ENCODE data around the gene LAMB1. TPM values are rescaled to one million over a fixed set of nuclear protein-coding genes. Genes with fewer than 3 reads are reported as not detected.

The LAMB1 gene
- total RNA-seq, 2 experiments from 2014 or later, result not detected

GRCh38 chr7:108007261-108007660 lies 4.3 kb upstream of the LAMB1 start:
- peaks cover 7% of the 10 kb centered on the region for H3K4me1 Mint-ChIP-seq (ENCODE audit: low read depth)
- Histone ChIP-seq H3K36me3 (ENCODE audit: insufficient read depth, low read length) (no peaks in the 10 kb centered on the region), H3K9me3 (ENCODE audit: control insufficient read depth in 1 of 2, insufficient read depth in 1 of 2, low read length in 2 of 2) (peaks cover 0 to 7% of the 10 kb centered on the region in 2 experiments), H3K4me1 (ENCODE audit: insufficient read depth, low read length) (peaks cover 16% of the 10 kb centered on the region), H3K4me3 (ENCODE audit: low read length) (no peak overlapping the region), H3K27ac (ENCODE audit: low read depth in 1 of 2, low read length in 2 of 2) (no peak overlapping the region), H3K27me3 (ENCODE audit: control insufficient read depth in 1 of 2, insufficient read depth in 2 of 2, low read length in 2 of 2) (peaks cover 31 to 33% of the 10 kb centered on the region in 2 experiments)
- ChIA-PET CTCF (no interaction called here), POLR2A (no interaction called here)
- no peaks in the 10 kb centered on the region for H3K9me3 Mint-ChIP-seq
- H3K27ac Mint-ChIP-seq, result no peak overlapping the region
- intact Hi-C loops (cut with DNase I, micrococcal nuclease), result no loop called here
- H3K27me3 Mint-ChIP-seq, result peaks cover 59% of the 10 kb centered on the region
- no peaks in the 10 kb centered on the region for H3K36me3 Mint-ChIP-seq (ENCODE audit: low read depth)
- no peak for TF ChIP-seq CTCF (IDR thresholded peaks at IDR 0.05)
- no peak overlapping the region for H3K4me3 Mint-ChIP-seq
- ATAC-seq (ENCODE audit: poor library complexity) (no peak), DNase-seq (no peak)

GRCh38 chr7:108004220-108005142 lies 1.5 kb upstream of the LAMB1 start:
- Histone ChIP-seq H3K9me3 (ENCODE audit: control insufficient read depth in 1 of 2, insufficient read depth in 1 of 2, low read length in 2 of 2) (peaks cover 0 to 14% of the 10 kb centered on the region in 2 experiments), H3K4me1 (ENCODE audit: insufficient read depth, low read length) (peaks cover 28% of the 10 kb centered on the region), H3K27me3 (ENCODE audit: control insufficient read depth in 1 of 2, insufficient read depth in 2 of 2, low read length in 2 of 2) (peaks cover 45 to 54% of the 10 kb centered on the region in 2 experiments), H3K4me3 (ENCODE audit: low read length) (no peak overlapping the region), H3K36me3 (ENCODE audit: insufficient read depth, low read length) (no peaks in the 10 kb centered on the region), H3K27ac (ENCODE audit: low read depth in 1 of 2, low read length in 2 of 2) (no peak overlapping the region)
- ChIA-PET CTCF (no interaction called here), POLR2A (no interaction called here)
- ATAC-seq (ENCODE audit: poor library complexity) (no peak), DNase-seq (no peak)
- H3K27me3 Mint-ChIP-seq, result peaks cover 66% of the 10 kb centered on the region
- peak overlapping the region; percentile 77 for H3K4me3 Mint-ChIP-seq
- intact Hi-C loops (cut with DNase I, micrococcal nuclease), result no loop called here
- no peak overlapping the region for H3K27ac Mint-ChIP-seq
- no peaks in the 10 kb centered on the region for H3K9me3 Mint-ChIP-seq
- H3K36me3 Mint-ChIP-seq (ENCODE audit: low read depth), result no peaks in the 10 kb centered on the region
- TF ChIP-seq CTCF (IDR thresholded peaks at IDR 0.05), result no peak
- peaks cover 12% of the 10 kb centered on the region for H3K4me1 Mint-ChIP-seq (ENCODE audit: low read depth)

DNA sequence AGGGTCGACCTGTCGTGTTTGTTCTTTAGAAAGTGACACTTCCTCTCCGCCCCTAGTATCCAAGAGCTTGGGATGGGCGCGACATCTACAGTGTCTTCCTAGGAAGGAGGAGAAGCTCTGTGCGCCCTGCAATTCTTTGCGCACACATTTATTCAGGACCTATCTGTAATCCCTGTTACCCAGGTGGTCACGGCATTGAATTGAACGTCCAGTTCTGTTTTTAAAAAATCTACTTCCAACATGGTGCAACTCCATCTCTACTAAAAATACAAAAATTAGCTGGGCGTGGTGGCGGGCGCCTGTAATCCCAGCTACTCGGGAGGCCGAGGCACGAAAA lies 606 bp upstream of the LAMB1 start:
- no peak overlapping the region for H3K27ac Mint-ChIP-seq
- peak overlapping the region; percentile 77 for H3K4me3 Mint-ChIP-seq
- POLR2A ChIA-PET, result no interaction called here
- DNase-seq (no peak), ATAC-seq (ENCODE audit: poor library complexity) (no peak)
- H3K4me3 ChIP-seq (ENCODE audit: low read length), result no peak overlapping the region
- peaks cover 42 to 50% of the 10 kb centered on the region in 2 experiments for H3K27me3 ChIP-seq (ENCODE audit: control insufficient read depth in 1 of 2, insufficient read depth in 2 of 2, low read length in 2 of 2)
- no peaks in the 10 kb centered on the region for H3K36me3 Mint-ChIP-seq (ENCODE audit: low read depth)
- intact Hi-C loops (cut with DNase I, micrococcal nuclease), result no loop called here
- peaks cover 0 to 14% of the 10 kb centered on the region in 2 experiments for H3K9me3 ChIP-seq (ENCODE audit: control insufficient read depth in 1 of 2, insufficient read depth in 1 of 2, low read length in 2 of 2)
- TF ChIP-seq CTCF (IDR thresholded peaks at IDR 0.05), result no peak
- peaks cover 71% of the 10 kb centered on the region for H3K27me3 Mint-ChIP-seq
- H3K27ac ChIP-seq (ENCODE audit: low read depth in 1 of 2, low read length in 2 of 2), result no peak overlapping the region
- peaks cover 12% of the 10 kb centered on the region for H3K4me1 Mint-ChIP-seq (ENCODE audit: low read depth)
- peaks cover 28% of the 10 kb centered on the region for H3K4me1 ChIP-seq (ENCODE audit: insufficient read depth, low read length)
- no peaks in the 10 kb centered on the region for H3K9me3 Mint-ChIP-seq
- CTCF ChIA-PET, result no interaction called here
- no peaks in the 10 kb centered on the region for H3K36me3 ChIP-seq (ENCODE audit: insufficient read depth, low read length)

Data from CD4-positive, alpha-beta T cell (primary cell).